Progenitor cell of endocrine pancreas (in vitro differentiated cells): ENCODE results near the gene TCP11. TPM values are rescaled to one million over a fixed set of nuclear protein-coding genes. Genes with fewer than 3 reads are reported as not detected.

ENCODE experiments used
- DNase-seq: peaks from one replicate; pipeline ENCODE4 v3.0.0; 2021; ENCODE audit warnings: low spot score; ENCODE audit not compliant: unreplicated experiment
- H3K27ac Mint-ChIP-seq: 2 replicates; pipeline ENCODE4 v1.8.0; 2021; ENCODE audit warnings: mild to moderate bottlenecking, moderate library complexity, mixed read lengths
- H3K27me3 Mint-ChIP-seq: 2 replicates; pipeline ENCODE4 v1.8.0; 2021; ENCODE audit warnings: mixed read lengths
- H3K36me3 Mint-ChIP-seq: 2 replicates; pipeline ENCODE4 v1.8.0; 2022; ENCODE audit warnings: mixed read lengths; ENCODE audit not compliant: insufficient read depth
- H3K4me1 Mint-ChIP-seq: 2 replicates; pipeline ENCODE4 v1.8.0; 2021; ENCODE audit warnings: low read depth, mixed read lengths
- H3K4me3 Mint-ChIP-seq: 2 replicates; pipeline ENCODE4 v1.8.0; 2021; ENCODE audit warnings: low read depth, mild to moderate bottlenecking, moderate library complexity, mixed read lengths
- H3K9me3 Mint-ChIP-seq: 2 replicates; pipeline ENCODE4 v1.8.0; 2021; ENCODE audit warnings: low read depth, mixed read lengths
- long read RNA-seq: library from polyadenylated mRNA; unstranded; transcript quantifications from one replicate; pipeline ENCODE4 v2.0.0, GENCODE V29; 2020
- total RNA-seq: library from RNA; stranded (reverse); gene quantifications from 2 replicates; pipeline ENCODE4 v1.2.1, GENCODE V29; 2021
- TF ChIP-seq, protein P1 (sequence below): fragments of 200-600 bp; sonication (generic); IDR thresholded peaks from one replicate; pipeline ENCODE4 v1.5.0; 2021; ENCODE audit warnings: antibody characterized with exemption, mild to moderate bottlenecking; ENCODE audit not compliant: unreplicated experiment

The TCP11 gene
- not detected in 2 replicates for total RNA-seq
- long read RNA-seq, result 0 reads

DNA sequence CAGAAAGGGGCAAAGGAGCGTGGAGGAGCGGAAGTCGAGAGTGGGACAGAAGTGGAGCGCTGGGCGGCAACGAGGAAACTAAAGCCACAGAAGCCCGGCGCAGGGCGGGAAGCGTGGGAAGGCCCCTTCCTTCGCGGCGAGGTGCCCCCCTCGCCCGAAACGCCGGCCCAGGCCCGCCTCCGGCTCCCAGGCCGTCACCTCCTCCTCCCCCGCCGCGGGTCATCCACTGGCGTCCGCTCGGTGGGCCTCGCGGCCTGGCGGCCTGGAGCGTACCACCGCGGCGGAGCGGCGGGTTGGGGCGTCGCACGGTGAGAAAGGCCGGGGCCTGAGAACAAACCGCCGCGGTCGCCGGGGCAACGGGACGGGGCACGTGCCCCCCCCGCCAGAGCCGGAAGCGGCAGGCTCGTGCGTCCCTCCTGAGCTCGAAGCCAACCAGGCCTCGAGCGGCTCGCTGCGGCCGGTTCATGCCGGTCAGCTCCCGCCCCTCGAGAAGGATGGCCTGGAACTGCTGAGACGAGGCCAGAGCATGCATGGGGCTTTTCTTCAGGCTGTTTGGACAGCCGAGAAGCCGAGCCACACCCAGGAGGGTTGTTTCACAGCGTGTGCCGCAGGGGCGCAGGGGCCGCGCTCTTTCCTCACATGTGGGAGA, at the start of gene TCP11:
TSS of gene TCP11 (minus strand) at position 333 of the 649 bp plus-strand sequence. CDS start 469 bp downstream, outside the sequence.
- Mint-ChIP-seq H3K4me1 (peaks cover 15% of the 10 kb centered on the region), H3K27ac (no peak within 1 kb of the TSS), H3K36me3 (no peaks in the 10 kb centered on the region), H3K4me3 (no peak within 1 kb of the TSS), H3K9me3 (no peaks in the 10 kb centered on the region), H3K27me3 (peaks cover 9% of the 10 kb centered on the region)
- TF ChIP-seq, protein P1, sequence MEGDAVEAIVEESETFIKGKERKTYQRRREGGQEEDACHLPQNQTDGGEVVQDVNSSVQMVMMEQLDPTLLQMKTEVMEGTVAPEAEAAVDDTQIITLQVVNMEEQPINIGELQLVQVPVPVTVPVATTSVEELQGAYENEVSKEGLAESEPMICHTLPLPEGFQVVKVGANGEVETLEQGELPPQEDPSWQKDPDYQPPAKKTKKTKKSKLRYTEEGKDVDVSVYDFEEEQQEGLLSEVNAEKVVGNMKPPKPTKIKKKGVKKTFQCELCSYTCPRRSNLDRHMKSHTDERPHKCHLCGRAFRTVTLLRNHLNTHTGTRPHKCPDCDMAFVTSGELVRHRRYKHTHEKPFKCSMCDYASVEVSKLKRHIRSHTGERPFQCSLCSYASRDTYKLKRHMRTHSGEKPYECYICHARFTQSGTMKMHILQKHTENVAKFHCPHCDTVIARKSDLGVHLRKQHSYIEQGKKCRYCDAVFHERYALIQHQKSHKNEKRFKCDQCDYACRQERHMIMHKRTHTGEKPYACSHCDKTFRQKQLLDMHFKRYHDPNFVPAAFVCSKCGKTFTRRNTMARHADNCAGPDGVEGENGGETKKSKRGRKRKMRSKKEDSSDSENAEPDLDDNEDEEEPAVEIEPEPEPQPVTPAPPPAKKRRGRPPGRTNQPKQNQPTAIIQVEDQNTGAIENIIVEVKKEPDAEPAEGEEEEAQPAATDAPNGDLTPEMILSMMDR, result no peak
- no peak for DNase-seq

DNA sequence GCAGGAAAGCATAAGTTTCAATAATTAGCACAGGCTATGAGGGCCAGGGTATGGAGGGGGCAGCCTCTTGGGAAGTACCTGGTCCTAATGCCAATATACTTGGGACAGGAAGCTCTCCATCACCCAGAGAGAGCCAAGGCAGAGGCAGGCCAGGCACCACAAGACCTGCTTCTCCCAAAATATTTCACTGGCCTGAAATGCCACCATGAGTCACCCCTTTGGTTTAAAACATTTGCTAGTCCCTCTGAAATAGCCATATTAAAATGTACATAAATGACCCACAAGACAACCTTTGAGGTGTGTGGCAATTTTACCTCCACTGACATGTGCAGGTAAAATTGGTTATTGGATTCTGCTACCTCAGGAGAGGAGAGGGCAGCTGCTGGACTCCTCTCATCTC, 49.2 kb upstream of the TCP11 start:
- Mint-ChIP-seq H3K27ac (no peak overlapping the region), H3K4me1 (no peaks in the 10 kb centered on the region), H3K36me3 (no peaks in the 10 kb centered on the region), H3K27me3 (peaks cover 20% of the 10 kb centered on the region), H3K9me3 (no peaks in the 10 kb centered on the region), H3K4me3 (no peak overlapping the region)
- no peak for DNase-seq
- TF ChIP-seq, protein P1, result no peak

GRCh38 chr6:35188886-35189285, 47.7 kb upstream of the TCP11 start:
- TF ChIP-seq, protein P1, result no peak
- H3K27me3 Mint-ChIP-seq, result peaks cover 19% of the 10 kb centered on the region
- H3K9me3 Mint-ChIP-seq, result no peaks in the 10 kb centered on the region
- H3K4me3 Mint-ChIP-seq, result no peak overlapping the region
- H3K27ac Mint-ChIP-seq, result no peak overlapping the region
- no peak for DNase-seq
- peaks cover 5% of the 10 kb centered on the region for H3K4me1 Mint-ChIP-seq
- H3K36me3 Mint-ChIP-seq, result no peaks in the 10 kb centered on the region

GRCh38 chr6:35186571-35186970, 45.4 kb upstream of the TCP11 start:
- no peak overlapping the region for H3K27ac Mint-ChIP-seq
- peaks cover 24% of the 10 kb centered on the region for H3K27me3 Mint-ChIP-seq
- no peaks in the 10 kb centered on the region for H3K9me3 Mint-ChIP-seq
- no peaks in the 10 kb centered on the region for H3K36me3 Mint-ChIP-seq
- H3K4me1 Mint-ChIP-seq, result peaks cover 5% of the 10 kb centered on the region
- no peak for DNase-seq
- TF ChIP-seq, protein P1, result no peak
- H3K4me3 Mint-ChIP-seq, result no peak overlapping the region

- TF ChIP-seq, protein P1, result no peak
- no peak overlapping the region for H3K4me3 Mint-ChIP-seq
- H3K9me3 Mint-ChIP-seq, result no peaks in the 10 kb centered on the region
- no peaks in the 10 kb centered on the region for H3K36me3 Mint-ChIP-seq
- H3K4me1 Mint-ChIP-seq, result peaks cover 5% of the 10 kb centered on the region
- DNase-seq, result no peak
- H3K27me3 Mint-ChIP-seq, result peaks cover 30% of the 10 kb centered on the region
- H3K27ac Mint-ChIP-seq, result no peak overlapping the region
These were observed 44.8 kb upstream of the TCP11 start for GRCh38 chr6:35185971-35186370.
